Suprapubic skin (tissue), 4 donors: ENCODE measurements around the gene SYNM. TPM values are rescaled to one million over a fixed set of nuclear protein-coding genes. Genes with fewer than 3 reads are reported as not detected.
A peak's percentile ranks its signal among the peaks of the same experiment; 100 is the strongest.

Experiments used
- DNase-seq, 2 donors: peaks; one replicate each; pipeline ENCODE4 v3.0.0-alpha.2; 2019; ENCODE audit warnings: low spot score in 2 of 2
- H3K27ac ChIP-seq: fragments of 200-600 bp; sonication (generic); one replicate; pipeline ENCODE4 v1.5.1; 2019
- H3K27me3 ChIP-seq: fragments of 200-600 bp; sonication (generic); one replicate; pipeline ENCODE4 v1.5.1; 2019
- H3K36me3 ChIP-seq: fragments of 200-600 bp; sonication (generic); one replicate; pipeline ENCODE4 v1.5.1; 2019
- H3K4me1 ChIP-seq: fragments of 200-600 bp; sonication (generic); one replicate; pipeline ENCODE4 v1.5.1; 2019
- H3K4me3 ChIP-seq: fragments of 200-600 bp; sonication (generic); one replicate; pipeline ENCODE4 v1.5.1; 2019; ENCODE audit warnings: mild to moderate bottlenecking
- H3K9me3 ChIP-seq: fragments of 200-600 bp; sonication (generic); one replicate; pipeline ENCODE4 v1.5.1; 2019
- CTCF ChIP-seq, 2 donors: fragments of 200-600 bp in 1 of 2; fragments of 450-650 bp in 1 of 2; sonication (generic) in 1 of 2; IDR thresholded peaks; one replicate each; pipeline ENCODE4 v1.5.1; 2016 to 2019; ENCODE audit warnings: antibody characterized with exemption in 2 of 2, mild to moderate bottlenecking in 1 of 2, moderate library complexity in 1 of 2
- EP300 ChIP-seq: sonication (generic); formaldehyde crosslinking; IDR thresholded peaks from one replicate; pipeline ENCODE4 v1.6.1; 2017; ENCODE audit warnings: antibody characterized with exemption
- POLR2A ChIP-seq, 2 donors: fragments of 450-650 bp; IDR thresholded peaks; one replicate each; pipeline ENCODE4 v1.6.1; 2017; ENCODE audit warnings: antibody characterized with exemption in 2 of 2, mild to moderate bottlenecking in 2 of 2, moderate library complexity in 2 of 2
- POLR2AphosphoS5 ChIP-seq, 3 donors: sonication (generic); formaldehyde crosslinking; IDR thresholded peaks; one replicate each; pipeline ENCODE4 v1.6.1; 2017; ENCODE audit warnings: antibody characterized with exemption in 3 of 3
- WGBS: methylation state at CpG from one replicate; pipeline ENCODE4 v1.1.5; 2018; 5-methylcytosine and 5-hydroxymethylcytosine counted together
- total RNA-seq, 4 donors: library from RNA; depleted of rRNA; stranded (reverse); fragments of >200 nt; gene quantifications; one replicate each; pipeline ENCODE4 v1.1.0, GENCODE V29; 2016

Gene SYNM
- total RNA-seq, 4 donors from 2014 or later, result 6.7 to 20.3 (median 10.7) TPM

GRCh38 chr15:99167201-99167600, 62.3 kb downstream of the SYNM start:
- WGBS, result 78% methylated on average over 5 of the region's 5 CpGs
- no peaks in the 10 kb centered on the region for H3K9me3 ChIP-seq
- H3K27ac ChIP-seq, result no peak overlapping the region
- H3K27me3 ChIP-seq, result no peaks in the 10 kb centered on the region
- no peak for DNase-seq
- TF ChIP-seq CTCF (IDR thresholded peaks at IDR 0.05) (no peak), POLR2A (IDR thresholded peaks at IDR 0.05) (no peak), EP300 (no peak), POLR2AphosphoS5 (IDR thresholded peaks at IDR 0.05) (no peak)
- H3K4me1 ChIP-seq, result no peaks in the 10 kb centered on the region
- H3K4me3 ChIP-seq, result no peak overlapping the region
- peaks cover 50% of the 10 kb centered on the region for H3K36me3 ChIP-seq

- Histone ChIP-seq H3K4me3 (no peak overlapping the region), H3K27ac (no peak overlapping the region), H3K27me3 (no peaks in the 10 kb centered on the region), H3K36me3 (peaks cover 54% of the 10 kb centered on the region), H3K9me3 (no peaks in the 10 kb centered on the region), H3K4me1 (no peaks in the 10 kb centered on the region)
- 75% methylated on average over 5 of the region's 6 CpGs for WGBS
- DNase-seq, result no peak
- TF ChIP-seq POLR2A (IDR thresholded peaks at IDR 0.05) (no peak), EP300 (no peak), POLR2AphosphoS5 (IDR thresholded peaks at IDR 0.05) (no peak), CTCF (IDR thresholded peaks at IDR 0.05) (no peak)
Observed at GRCh38 chr15:99167640-99168039, 62.8 kb downstream of the SYNM start.

GRCh38 chr15:99168601-99169580, 64.0 kb downstream of the SYNM start:
- Histone ChIP-seq H3K4me3 (no peak overlapping the region), H3K9me3 (no peaks in the 10 kb centered on the region), H3K4me1 (no peaks in the 10 kb centered on the region), H3K27ac (peak overlapping the region; percentile 61), H3K36me3 (peaks cover 56% of the 10 kb centered on the region), H3K27me3 (no peaks in the 10 kb centered on the region)
- WGBS, result 93% methylated on average over 5 of the region's 5 CpGs
- TF ChIP-seq CTCF (IDR thresholded peaks at IDR 0.05) (no peak), POLR2AphosphoS5 (IDR thresholded peaks at IDR 0.05) (no peak), POLR2A (IDR thresholded peaks at IDR 0.05) (no peak), EP300 (no peak)
- DNase-seq, result no peak

DNA sequence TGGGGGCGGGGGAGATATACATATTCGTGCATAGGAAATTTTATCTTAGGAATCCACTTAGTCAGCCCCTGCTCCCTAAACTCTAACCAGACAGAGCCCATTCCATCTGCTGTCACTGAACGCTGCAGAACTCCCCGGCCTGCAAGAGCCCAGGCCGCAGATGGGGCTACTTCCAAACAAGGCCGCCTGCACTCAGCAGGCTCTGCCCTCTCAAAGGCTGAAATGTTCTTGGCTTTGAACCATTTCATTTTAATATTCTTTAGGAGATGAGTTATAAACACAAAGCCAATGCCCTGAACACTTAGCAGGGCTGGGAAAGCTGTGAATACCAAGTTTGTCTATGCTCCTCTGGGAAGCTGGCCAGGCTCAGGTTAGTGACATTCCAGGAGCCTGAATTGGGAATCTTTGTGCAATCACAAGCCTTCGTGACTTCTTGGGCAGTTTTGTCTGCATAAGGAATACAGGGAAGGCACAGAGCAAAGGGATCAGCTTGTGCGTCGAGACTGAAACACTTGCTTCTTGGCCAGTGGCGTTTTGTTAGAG, 65.0 kb downstream of the SYNM start:
- WGBS, result 79% methylated on average over 10 of the region's 10 CpGs
- H3K9me3 ChIP-seq, result no peaks in the 10 kb centered on the region
- no peaks in the 10 kb centered on the region for H3K27me3 ChIP-seq
- H3K36me3 ChIP-seq, result peaks cover 58% of the 10 kb centered on the region
- H3K4me3 ChIP-seq, result no peak overlapping the region
- DNase-seq, result no peak
- peak overlapping the region; percentile 61 for H3K27ac ChIP-seq
- peak; percentile 95 for TF ChIP-seq EP300
- no peak for TF ChIP-seq POLR2AphosphoS5 (IDR thresholded peaks at IDR 0.05)
- no peaks in the 10 kb centered on the region for H3K4me1 ChIP-seq

DNA sequence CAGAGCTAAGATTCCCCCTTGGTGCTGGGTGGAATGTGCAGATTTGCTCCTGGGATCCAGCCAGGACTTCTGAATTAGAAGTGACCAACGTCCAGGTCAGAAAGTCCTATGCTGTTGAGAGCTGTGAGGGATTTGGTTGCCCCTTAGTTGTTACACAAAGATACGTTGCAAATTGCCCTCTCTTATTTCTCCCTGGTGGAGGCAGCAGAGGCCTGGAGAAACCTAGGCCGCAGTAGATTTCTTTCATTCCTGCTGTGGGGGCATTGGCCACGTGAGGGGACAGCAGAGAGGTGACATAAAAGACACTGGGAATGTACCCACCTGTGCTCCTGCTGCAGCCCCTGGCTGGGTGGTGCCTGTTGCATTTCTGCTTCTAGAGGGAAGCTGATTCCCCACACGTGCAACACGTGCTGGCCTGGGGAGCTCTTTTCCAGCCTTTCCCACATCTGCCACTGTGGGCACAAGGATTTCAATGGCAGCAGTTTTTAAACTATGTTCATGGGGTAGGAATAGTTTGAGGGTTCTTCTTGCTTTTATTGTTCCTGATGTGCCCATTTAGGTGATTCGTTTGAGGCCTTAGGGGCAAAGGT, 65.7 kb downstream of the SYNM start:
- Histone ChIP-seq H3K27ac (peak overlapping the region; percentile 45), H3K4me3 (no peak overlapping the region), H3K36me3 (peaks cover 62% of the 10 kb centered on the region), H3K9me3 (no peaks in the 10 kb centered on the region), H3K27me3 (no peaks in the 10 kb centered on the region), H3K4me1 (no peaks in the 10 kb centered on the region)
- DNase-seq, result no peak
- TF ChIP-seq EP300 (no peak), POLR2A (IDR thresholded peaks at IDR 0.05) (no peak), POLR2AphosphoS5 (IDR thresholded peaks at IDR 0.05) (no peak), CTCF (IDR thresholded peaks at IDR 0.05) (no peak)
- WGBS, result 69% methylated on average over 7 of the region's 7 CpGs
